ENCODE results near the gene MMEL1.

Gene MMEL1

GRCh38 chr1:2598329-2598931 is 34.4 kb downstream of the MMEL1 start:
- Histone ChIP-seq H3K4me1 (ENCODE audit: control insufficient read depth, insufficient read depth, low read length) (no peaks in the 10 kb centered on the region), H3K36me3 (ENCODE audit: control insufficient read depth, insufficient read depth, low read length, severe bottlenecking) (no peaks in the 10 kb centered on the region), H3K27me3 (replicated peaks; ENCODE audit: control insufficient read depth, insufficient read depth, low read length) (peaks cover 19% of the 10 kb centered on the region), H3K9ac (ENCODE audit: low read length) (no peak overlapping the region), H3K4me3 (ENCODE audit: low read length) (no peak overlapping the region), H3K9me3 (ENCODE audit: control insufficient read depth, low read length) (peaks cover 15% of the 10 kb centered on the region)
- DNase-seq (ENCODE audit: low read depth) = no peak

GRCh38 chr1:2597441-2598328 is 35.1 kb downstream of the MMEL1 start:
- H3K4me3 ChIP-seq (ENCODE audit: low read length) = no peak overlapping the region
- H3K36me3 ChIP-seq (ENCODE audit: control insufficient read depth, insufficient read depth, low read length, severe bottlenecking) = no peaks in the 10 kb centered on the region
- no peak overlapping the region for H3K9ac ChIP-seq (ENCODE audit: low read length)
- H3K4me1 ChIP-seq (ENCODE audit: control insufficient read depth, insufficient read depth, low read length) = no peaks in the 10 kb centered on the region
- peaks cover 13% of the 10 kb centered on the region for H3K27me3 ChIP-seq (replicated peaks; ENCODE audit: control insufficient read depth, insufficient read depth, low read length)
- DNase-seq (ENCODE audit: low read depth) = no peak
- peaks cover 15% of the 10 kb centered on the region for H3K9me3 ChIP-seq (ENCODE audit: control insufficient read depth, low read length)

GRCh38 chr1:2596530-2597333 is 36.1 kb downstream of the MMEL1 start:
- Histone ChIP-seq H3K4me3 (ENCODE audit: low read length) (no peak overlapping the region), H3K9ac (ENCODE audit: low read length) (no peak overlapping the region), H3K4me1 (ENCODE audit: control insufficient read depth, insufficient read depth, low read length) (no peaks in the 10 kb centered on the region), H3K9me3 (ENCODE audit: control insufficient read depth, low read length) (peaks cover 15% of the 10 kb centered on the region), H3K36me3 (ENCODE audit: control insufficient read depth, insufficient read depth, low read length, severe bottlenecking) (no peaks in the 10 kb centered on the region), H3K27me3 (replicated peaks; ENCODE audit: control insufficient read depth, insufficient read depth, low read length) (peaks cover 5% of the 10 kb centered on the region)
- no peak for DNase-seq (ENCODE audit: low read depth)

- peaks cover 3% of the 10 kb centered on the region for H3K27me3 ChIP-seq (replicated peaks; ENCODE audit: control insufficient read depth, insufficient read depth, low read length)
- peaks cover 15% of the 10 kb centered on the region for H3K9me3 ChIP-seq (ENCODE audit: control insufficient read depth, low read length)
- no peak overlapping the region for H3K4me3 ChIP-seq (ENCODE audit: low read length)
- no peak overlapping the region for H3K9ac ChIP-seq (ENCODE audit: low read length)
- DNase-seq (ENCODE audit: low read depth) = no peak
- H3K4me1 ChIP-seq (ENCODE audit: control insufficient read depth, insufficient read depth, low read length) = no peaks in the 10 kb centered on the region
- H3K36me3 ChIP-seq (ENCODE audit: control insufficient read depth, insufficient read depth, low read length, severe bottlenecking) = no peaks in the 10 kb centered on the region
Measured at GRCh38 chr1:2595812-2596529, 36.8 kb downstream of the MMEL1 start.

- no peak overlapping the region for H3K4me3 ChIP-seq (ENCODE audit: low read length)
- H3K9ac ChIP-seq (ENCODE audit: low read length) = no peak overlapping the region
- H3K9me3 ChIP-seq (ENCODE audit: control insufficient read depth, low read length) = peaks cover 15% of the 10 kb centered on the region
- no peak for DNase-seq (ENCODE audit: low read depth)
- H3K4me1 ChIP-seq (ENCODE audit: control insufficient read depth, insufficient read depth, low read length) = no peaks in the 10 kb centered on the region
- no peaks in the 10 kb centered on the region for H3K36me3 ChIP-seq (ENCODE audit: control insufficient read depth, insufficient read depth, low read length, severe bottlenecking)
- H3K27me3 ChIP-seq (replicated peaks; ENCODE audit: control insufficient read depth, insufficient read depth, low read length) = peaks cover 3% of the 10 kb centered on the region
Measured at GRCh38 chr1:2595261-2595811, 37.5 kb downstream of the MMEL1 start.

GRCh38 chr1:2594641-2595131 is 38.1 kb downstream of the MMEL1 start:
- H3K9ac ChIP-seq (ENCODE audit: low read length) = no peak overlapping the region
- H3K27me3 ChIP-seq (replicated peaks; ENCODE audit: control insufficient read depth, insufficient read depth, low read length) = peaks cover 3% of the 10 kb centered on the region
- no peaks in the 10 kb centered on the region for H3K36me3 ChIP-seq (ENCODE audit: control insufficient read depth, insufficient read depth, low read length, severe bottlenecking)
- H3K4me3 ChIP-seq (ENCODE audit: low read length) = no peak overlapping the region
- H3K9me3 ChIP-seq (ENCODE audit: control insufficient read depth, low read length) = peaks cover 15% of the 10 kb centered on the region
- no peaks in the 10 kb centered on the region for H3K4me1 ChIP-seq (ENCODE audit: control insufficient read depth, insufficient read depth, low read length)
- no peak for DNase-seq (ENCODE audit: low read depth)

- peaks cover 3% of the 10 kb centered on the region for H3K27me3 ChIP-seq (replicated peaks; ENCODE audit: control insufficient read depth, insufficient read depth, low read length)
- H3K9me3 ChIP-seq (ENCODE audit: control insufficient read depth, low read length) = peaks cover 12% of the 10 kb centered on the region
- H3K36me3 ChIP-seq (ENCODE audit: control insufficient read depth, insufficient read depth, low read length, severe bottlenecking) = no peaks in the 10 kb centered on the region
- peak; percentile 44 for DNase-seq (ENCODE audit: low read depth)
- H3K4me3 ChIP-seq (ENCODE audit: low read length) = no peak overlapping the region
- H3K4me1 ChIP-seq (ENCODE audit: control insufficient read depth, insufficient read depth, low read length) = no peaks in the 10 kb centered on the region
- H3K9ac ChIP-seq (ENCODE audit: low read length) = no peak overlapping the region
Measured at GRCh38 chr1:2594001-2594640, 38.7 kb downstream of the MMEL1 start.

GRCh38 chr1:2593251-2593878 is 39.5 kb downstream of the MMEL1 start:
- H3K9me3 ChIP-seq (ENCODE audit: control insufficient read depth, low read length) = peaks cover 4% of the 10 kb centered on the region
- H3K9ac ChIP-seq (ENCODE audit: low read length) = no peak overlapping the region
- no peaks in the 10 kb centered on the region for H3K36me3 ChIP-seq (ENCODE audit: control insufficient read depth, insufficient read depth, low read length, severe bottlenecking)
- DNase-seq (ENCODE audit: low read depth) = no peak
- H3K4me3 ChIP-seq (ENCODE audit: low read length) = no peak overlapping the region
- no peaks in the 10 kb centered on the region for H3K4me1 ChIP-seq (ENCODE audit: control insufficient read depth, insufficient read depth, low read length)
- peaks cover 3% of the 10 kb centered on the region for H3K27me3 ChIP-seq (replicated peaks; ENCODE audit: control insufficient read depth, insufficient read depth, low read length)

- Histone ChIP-seq H3K9ac (ENCODE audit: low read length) (no peak overlapping the region), H3K36me3 (ENCODE audit: control insufficient read depth, insufficient read depth, low read length, severe bottlenecking) (no peaks in the 10 kb centered on the region), H3K27me3 (replicated peaks; ENCODE audit: control insufficient read depth, insufficient read depth, low read length) (peaks cover 3% of the 10 kb centered on the region), H3K4me3 (ENCODE audit: low read length) (no peak overlapping the region), H3K4me1 (ENCODE audit: control insufficient read depth, insufficient read depth, low read length) (no peaks in the 10 kb centered on the region), H3K9me3 (ENCODE audit: control insufficient read depth, low read length) (no peaks in the 10 kb centered on the region)
- DNase-seq (ENCODE audit: low read depth) = no peak
Measured at GRCh38 chr1:2592672-2593071, 40.1 kb downstream of the MMEL1 start.
